ENCODE measurements around the gene TMUB1.

TMUB1 gene

GRCh38 chr7:151082141-151083070 is 887 bp downstream of the TMUB1 start:
- DNase-seq = no peak

GRCh38 chr7:151081170-151082101 is 1.9 kb downstream of the TMUB1 start:
- no peak for DNase-seq

- DNase-seq = peak; percentile 26
Measured at GRCh38 chr7:151080522-151081169, 2.6 kb downstream of the TMUB1 start, which contains the start of gene FASTK. FASTK (minus strand) TSS chr7:151080809; CDS start chr7:151080766, 43 bp downstream.

GRCh38 chr7:151080067-151080521 is 3.2 kb downstream of the TMUB1 start:
- DNase-seq = no peak

GRCh38 chr7:151079199-151079910 is 3.9 kb downstream of the TMUB1 start:
- DNase-seq = no peak

- no peak for DNase-seq
Measured at GRCh38 chr7:151078233-151079040, 4.9 kb downstream of the TMUB1 start.

GRCh38 chr7:151077705-151078232 is 5.5 kb downstream of the TMUB1 start:
- no peak for DNase-seq

- DNase-seq = no peak
Measured at GRCh38 chr7:151076863-151077704, 6.2 kb downstream of the TMUB1 start.

GRCh38 chr7:151075978-151076426 is 7.3 kb downstream of the TMUB1 start:
- DNase-seq = no peak

- no peak for DNase-seq
Measured at GRCh38 chr7:151075662-151075971, 7.7 kb downstream of the TMUB1 start.

GRCh38 chr7:151074817-151075661 is 8.3 kb downstream of the TMUB1 start:
- no peak for DNase-seq

- DNase-seq = no peak
Measured at GRCh38 chr7:151073990-151074389, 9.3 kb downstream of the TMUB1 start.

- DNase-seq = no peak
Measured at GRCh38 chr7:151071032-151071866, 12.0 kb downstream of the TMUB1 start.

GRCh38 chr7:151070574-151070960 is 12.7 kb downstream of the TMUB1 start:
- DNase-seq = no peak

- DNase-seq = no peak
Measured at GRCh38 chr7:151069841-151070573, 13.3 kb downstream of the TMUB1 start.

GRCh38 chr7:151068069-151068773 is 15.1 kb downstream of the TMUB1 start:
- no peak for DNase-seq

Data from NCI-H524 treated with DMSO at 0.1 percent for 48 hours (cell line).